ENCODE results near the gene ZW10.
"Not testable (repeated sequence)": the region's sequence is repeated elsewhere in the genome, so short reads cannot be mapped to it uniquely, and the experiment has no call there.

The ZW10 gene

GRCh38 chr11:113764527-113765219 is 8.8 kb downstream of the ZW10 start:
- ChIA-PET POLR2A (no interaction called here), CTCF (interaction anchor here (1.6 kb wide), 1 partner anchor 8 kb away, joined by 8 read pairs; the partner anchor contains the start of gene ZW10)
- no peak for DNase-seq (ENCODE audit: extremely low spot score)
- TF ChIP-seq, protein P1, sequence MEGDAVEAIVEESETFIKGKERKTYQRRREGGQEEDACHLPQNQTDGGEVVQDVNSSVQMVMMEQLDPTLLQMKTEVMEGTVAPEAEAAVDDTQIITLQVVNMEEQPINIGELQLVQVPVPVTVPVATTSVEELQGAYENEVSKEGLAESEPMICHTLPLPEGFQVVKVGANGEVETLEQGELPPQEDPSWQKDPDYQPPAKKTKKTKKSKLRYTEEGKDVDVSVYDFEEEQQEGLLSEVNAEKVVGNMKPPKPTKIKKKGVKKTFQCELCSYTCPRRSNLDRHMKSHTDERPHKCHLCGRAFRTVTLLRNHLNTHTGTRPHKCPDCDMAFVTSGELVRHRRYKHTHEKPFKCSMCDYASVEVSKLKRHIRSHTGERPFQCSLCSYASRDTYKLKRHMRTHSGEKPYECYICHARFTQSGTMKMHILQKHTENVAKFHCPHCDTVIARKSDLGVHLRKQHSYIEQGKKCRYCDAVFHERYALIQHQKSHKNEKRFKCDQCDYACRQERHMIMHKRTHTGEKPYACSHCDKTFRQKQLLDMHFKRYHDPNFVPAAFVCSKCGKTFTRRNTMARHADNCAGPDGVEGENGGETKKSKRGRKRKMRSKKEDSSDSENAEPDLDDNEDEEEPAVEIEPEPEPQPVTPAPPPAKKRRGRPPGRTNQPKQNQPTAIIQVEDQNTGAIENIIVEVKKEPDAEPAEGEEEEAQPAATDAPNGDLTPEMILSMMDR (IDR thresholded peaks at IDR 0.05; ENCODE audit: control extremely low read depth, extremely low read depth, low read depth, missing control alignments): no peak

DNA sequence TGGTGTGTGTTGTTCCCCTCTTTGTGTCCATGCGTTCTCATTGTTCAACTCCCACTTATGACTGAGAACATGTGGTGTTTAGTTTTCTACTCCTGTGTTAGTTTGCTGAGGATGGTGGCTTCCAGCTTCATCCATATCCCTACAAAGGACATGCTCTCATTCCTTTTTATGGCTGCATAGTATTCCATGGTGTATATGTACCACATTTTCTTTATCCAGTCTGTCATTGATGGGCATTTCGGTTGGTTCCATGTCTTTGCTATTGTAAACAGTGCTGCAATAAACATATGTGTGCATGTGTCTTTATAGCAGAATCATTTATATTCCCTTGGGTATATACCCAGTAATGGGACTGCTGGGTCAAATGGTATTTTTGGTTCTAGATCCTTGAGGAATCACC is 10.5 kb downstream of the ZW10 start:
- POLR2A ChIA-PET; DNase-seq (ENCODE audit: extremely low spot score): not testable (repeated sequence)
- CTCF ChIA-PET: interaction anchor here (1.5 kb wide), 1 partner anchor 498 kb away, joined by 4 read pairs; no protein-coding TSS in a partner anchor

- CTCF ChIA-PET: interaction anchor here (1.2 to 1.7 kb wide), 2 partner anchors 13 to 46 kb away, joined by 4 to 5 read pairs; partner anchors contain the start of gene ZW10
- POLR2A ChIA-PET: no interaction called here
- no peak for DNase-seq (ENCODE audit: extremely low spot score)
- TF ChIP-seq, protein P1 (IDR thresholded peaks at IDR 0.05; ENCODE audit: control extremely low read depth, extremely low read depth, low read depth, missing control alignments): no peak
Measured at GRCh38 chr11:113760241-113760640, 13.3 kb downstream of the ZW10 start.

GRCh38 chr11:113752932-113753331 is 20.6 kb downstream of the ZW10 start:
- TF ChIP-seq, protein P1 (IDR thresholded peaks at IDR 0.05; ENCODE audit: control extremely low read depth, extremely low read depth, low read depth, missing control alignments): no peak
- DNase-seq (ENCODE audit: extremely low spot score): no peak
- POLR2A ChIA-PET: no interaction called here
- CTCF ChIA-PET: interaction anchor here (1.3 to 1.6 kb wide), 2 partner anchors 8 to 20 kb away, joined by 3 to 5 read pairs; partner anchors contain the start of gene ZW10

- no peak for DNase-seq (ENCODE audit: extremely low spot score)
- TF ChIP-seq, protein P1 (IDR thresholded peaks at IDR 0.05; ENCODE audit: control extremely low read depth, extremely low read depth, low read depth, missing control alignments): no peak
- CTCF ChIA-PET: no interaction called here
- POLR2A ChIA-PET: no interaction called here
Measured at GRCh38 chr11:113736323-113736722, 37.2 kb downstream of the ZW10 start.

DNA sequence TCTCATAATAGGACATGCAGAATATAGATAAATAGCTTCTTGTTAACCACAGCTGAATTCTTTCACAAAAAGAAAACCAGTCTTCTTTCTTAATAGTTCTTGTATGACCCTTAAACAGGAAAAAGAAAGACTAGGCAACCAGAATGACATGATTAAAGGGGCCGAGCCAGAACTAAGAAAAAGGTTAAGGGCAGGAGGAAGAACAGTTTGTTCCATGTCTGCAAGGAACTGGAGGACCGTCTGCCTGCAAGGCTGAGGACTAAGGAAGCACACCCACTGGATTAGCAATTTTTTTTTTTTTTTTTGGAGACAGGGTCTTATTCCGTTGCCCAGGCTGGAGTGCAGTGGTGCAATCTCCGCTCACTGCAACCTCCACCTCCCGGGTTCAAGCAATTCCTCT is 41.4 kb downstream of the ZW10 start:
- ChIA-PET CTCF (interaction anchor here (0.9 to 6.1 kb wide), 4 partner anchors 9 to 426 kb away, joined by 3 to 24 read pairs (median 4); no protein-coding TSS in a partner anchor), POLR2A (no interaction called here)
- TF ChIP-seq, protein P1 (IDR thresholded peaks at IDR 0.05; ENCODE audit: control extremely low read depth, extremely low read depth, low read depth, missing control alignments): no peak
- no peak for DNase-seq (ENCODE audit: extremely low spot score)

All from GM10248 (cell line).